SK-N-SH treated with all-trans-retinoic acid at 6 μM for 48 hours (cell line): Measurements from ENCODE around the gene METRNL.

Experiments used
- ZFP3 ChIP-seq: fragments of 250-450 bp; sonication (Bioruptor Pico); IDR thresholded peaks from 2 replicates; pipeline ENCODE4 v1.5.0; 2020; ENCODE audit warnings: mild to moderate bottlenecking, moderate library complexity
- ZFP30 ChIP-seq: fragments of 450-650 bp; formaldehyde crosslinking; IDR thresholded peaks from 2 replicates; pipeline ENCODE4 v1.5.0; 2022; ENCODE audit warnings: mild to moderate bottlenecking, moderate library complexity

DNA sequence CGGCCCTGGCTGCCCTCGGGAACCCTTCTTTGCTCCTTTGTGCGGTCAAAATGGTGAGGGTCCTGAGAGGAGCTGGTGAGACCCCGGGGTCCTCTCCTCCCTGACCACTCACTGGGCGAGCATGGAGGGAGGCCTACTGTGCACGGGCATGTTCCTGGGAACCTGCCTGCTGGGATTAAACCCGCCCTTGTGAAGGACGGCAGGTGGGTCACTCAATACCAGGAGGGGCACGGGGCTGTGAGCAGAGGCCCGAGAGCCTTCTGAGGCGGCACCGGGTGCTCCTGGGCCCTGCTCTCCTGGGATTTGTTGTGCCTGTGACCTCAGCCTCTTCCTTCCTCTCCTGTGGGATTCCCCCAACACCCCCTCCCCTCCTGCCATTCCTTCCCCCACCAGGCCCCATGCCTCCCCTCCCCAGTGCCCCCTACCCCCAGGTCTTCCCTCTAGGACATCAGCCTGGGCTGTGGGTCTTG lies 19.7 kb downstream of the METRNL start:
- no peak for TF ChIP-seq ZFP3 (CRISPR knock-in tag)
- TF ChIP-seq ZFP30 (CRISPR knock-in tag): no peak
